A673 (cell line): Measurements from ENCODE around the gene NOPCHAP1. TPM values are rescaled to one million over a fixed set of nuclear protein-coding genes. Genes with fewer than 3 reads are reported as not detected.

ENCODE experiments used
- BruUV-seq: library from RNA; stranded (reverse); fragments of 400-500 nt; replicated peaks from 2 replicates; lab custom pipeline; 2021; lab: Mats Ljungman, UMichigan
- CTCF ChIA-PET: fragments of 300-600 bp; sonication (Branson Sonifier 250); formaldehyde crosslinking; loops from one replicate; lab custom pipeline; 2022; ENCODE audit warnings: antibody characterized with exemption; lab: Charles Lee
- POLR2A ChIA-PET: fragments of 300-600 bp; sonication (Branson Sonifier 250); formaldehyde crosslinking; loops from one replicate; lab custom pipeline; 2022; ENCODE audit warnings: antibody characterized with exemption; ENCODE audit not compliant: low non-redundant PET; lab: Charles Lee
- DNase-seq: peaks from one replicate; pipeline ENCODE4 v3.0.0-alpha.2; 2015; ENCODE audit warnings: low spot score
- H3K27ac ChIP-seq: fragments of 200-600 bp; sonication (generic); 2 replicates; pipeline ENCODE4 v1.5.1; 2016; ENCODE audit warnings: mixed run types, low read depth, mild to moderate bottlenecking, mixed read lengths, antibody characterized with exemption, low read length; ENCODE audit not compliant: poor library complexity, severe bottlenecking
- H3K27me3 ChIP-seq: fragments of 200-600 bp; sonication (generic); replicated peaks from 2 replicates; pipeline ENCODE4 v1.6.1; 2017; ENCODE audit warnings: mixed run types, low read depth, mild to moderate bottlenecking, mixed read lengths, antibody characterized with exemption, low read length; ENCODE audit not compliant: insufficient read depth, poor library complexity
- H3K36me3 ChIP-seq: fragments of 200-600 bp; sonication (generic); 2 replicates; pipeline ENCODE4 v1.6.1; 2016; ENCODE audit warnings: mixed run types, mild to moderate bottlenecking, mixed read lengths, antibody characterized with exemption, low read length; ENCODE audit not compliant: insufficient read depth, poor library complexity, severe bottlenecking
- H3K4me1 ChIP-seq: fragments of 200-600 bp; sonication (generic); 2 replicates; pipeline ENCODE4 v1.6.1; 2017; ENCODE audit warnings: mixed run types, mild to moderate bottlenecking, mixed read lengths, antibody characterized with exemption, low read length; ENCODE audit not compliant: insufficient read depth, poor library complexity, severe bottlenecking
- H3K4me3 ChIP-seq: fragments of 200-600 bp; sonication (generic); 2 replicates; pipeline ENCODE4 v1.5.1; 2016; ENCODE audit warnings: low read depth, mixed run types, mild to moderate bottlenecking, mixed read lengths, low read length; ENCODE audit not compliant: poor library complexity, severe bottlenecking
- H3K9me3 ChIP-seq: fragments of 200-600 bp; sonication (generic); 2 replicates; pipeline ENCODE4 v1.6.1; 2016; ENCODE audit warnings: mixed run types, low read depth, mild to moderate bottlenecking, mixed read lengths, antibody characterized with exemption, low read length; ENCODE audit not compliant: poor library complexity, severe bottlenecking
- EZH2 ChIP-seq: fragments of 200-600 bp; sonication (generic); IDR thresholded peaks from 2 replicates; pipeline ENCODE4 v1.6.1; 2017; ENCODE audit warnings: borderline replicate concordance, low read depth, mild to moderate bottlenecking, mixed read lengths, antibody characterized with exemption, low read length; ENCODE audit not compliant: poor library complexity, severe bottlenecking
- intact Hi-C: fragments of 100-400 bp; cut with micrococcal nuclease; formaldehyde crosslinking; loops from one replicate; pipeline ENCODE4 v1.10.0; 2022; ENCODE audit not compliant: unreplicated experiment
- total RNA-seq: library from RNA; stranded (reverse); gene quantifications from 2 replicates; pipeline ENCODE4 v1.2.3, GENCODE V29; 2021
- TF ChIP-seq, protein P1 (sequence below): fragments of 300-800, 200-600 bp; sonication (generic); conservative IDR thresholded peaks from 2 replicates; pipeline ENCODE4 v1.5.1; 2017; ENCODE audit warnings: low read depth, mild to moderate bottlenecking, antibody characterized with exemption, low read length, moderate library complexity, mixed read lengths

Gene NOPCHAP1
- total RNA-seq, 1 experiment from 2014 or later: 32.5 TPM

DNA sequence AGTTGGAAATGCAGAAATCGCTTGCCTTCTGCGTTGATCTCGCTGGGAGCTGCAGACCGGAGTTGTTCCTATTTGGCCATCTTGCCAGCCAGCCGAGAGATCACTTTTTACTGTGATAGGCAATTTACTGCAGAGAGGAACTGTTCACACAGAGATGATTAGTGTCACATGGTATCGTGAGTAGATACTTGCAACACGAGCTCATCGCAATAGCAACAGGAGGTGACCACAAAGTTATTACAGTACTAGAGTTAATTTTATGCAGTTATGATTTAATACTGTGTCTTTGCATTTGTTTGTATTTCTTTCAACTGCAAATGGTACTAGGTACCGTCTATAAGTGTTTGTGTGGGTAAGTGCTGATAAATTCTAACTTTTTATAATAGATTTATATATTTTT, 27.8 kb downstream of the NOPCHAP1 start:
- ChIA-PET POLR2A (no interaction called here), CTCF (no interaction called here)
- BruUV-seq: no TSS peak
- no peaks in the 10 kb centered on the region for H3K27me3 ChIP-seq
- H3K4me3 ChIP-seq: no peak overlapping the region
- DNase-seq: peak; percentile 45
- no peaks in the 10 kb centered on the region for H3K36me3 ChIP-seq
- TF ChIP-seq, protein P1, sequence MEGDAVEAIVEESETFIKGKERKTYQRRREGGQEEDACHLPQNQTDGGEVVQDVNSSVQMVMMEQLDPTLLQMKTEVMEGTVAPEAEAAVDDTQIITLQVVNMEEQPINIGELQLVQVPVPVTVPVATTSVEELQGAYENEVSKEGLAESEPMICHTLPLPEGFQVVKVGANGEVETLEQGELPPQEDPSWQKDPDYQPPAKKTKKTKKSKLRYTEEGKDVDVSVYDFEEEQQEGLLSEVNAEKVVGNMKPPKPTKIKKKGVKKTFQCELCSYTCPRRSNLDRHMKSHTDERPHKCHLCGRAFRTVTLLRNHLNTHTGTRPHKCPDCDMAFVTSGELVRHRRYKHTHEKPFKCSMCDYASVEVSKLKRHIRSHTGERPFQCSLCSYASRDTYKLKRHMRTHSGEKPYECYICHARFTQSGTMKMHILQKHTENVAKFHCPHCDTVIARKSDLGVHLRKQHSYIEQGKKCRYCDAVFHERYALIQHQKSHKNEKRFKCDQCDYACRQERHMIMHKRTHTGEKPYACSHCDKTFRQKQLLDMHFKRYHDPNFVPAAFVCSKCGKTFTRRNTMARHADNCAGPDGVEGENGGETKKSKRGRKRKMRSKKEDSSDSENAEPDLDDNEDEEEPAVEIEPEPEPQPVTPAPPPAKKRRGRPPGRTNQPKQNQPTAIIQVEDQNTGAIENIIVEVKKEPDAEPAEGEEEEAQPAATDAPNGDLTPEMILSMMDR: no peak
- TF ChIP-seq EZH2: no peak
- H3K9me3 ChIP-seq: no peaks in the 10 kb centered on the region
- H3K27ac ChIP-seq: no peak overlapping the region
- H3K4me1 ChIP-seq: no peaks in the 10 kb centered on the region
- intact Hi-C loops: no loop called here

DNA sequence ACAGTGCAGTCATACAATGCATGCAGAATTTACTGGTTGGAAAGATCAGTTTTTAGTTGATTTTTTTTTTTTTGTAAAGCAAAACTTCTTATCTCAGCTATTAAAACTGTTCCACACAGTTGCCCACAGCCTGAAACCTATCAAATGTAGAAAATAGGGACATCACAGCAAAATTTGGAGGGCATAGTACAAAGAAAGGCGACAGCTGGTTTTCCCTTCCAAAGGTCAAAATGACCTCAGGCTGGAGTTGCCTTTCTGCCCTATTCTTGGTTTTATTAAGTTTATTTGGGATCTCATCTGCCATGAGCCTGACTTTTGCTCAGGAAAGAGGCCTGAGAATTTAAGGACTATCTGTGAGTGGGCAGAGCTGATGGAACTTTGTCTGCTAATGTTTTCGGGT, 28.5 kb downstream of the NOPCHAP1 start:
- BruUV-seq: no TSS peak
- ChIA-PET CTCF (no interaction called here), POLR2A (no interaction called here)
- Histone ChIP-seq H3K27me3 (no peaks in the 10 kb centered on the region), H3K4me1 (no peaks in the 10 kb centered on the region), H3K36me3 (no peaks in the 10 kb centered on the region), H3K4me3 (no peak overlapping the region), H3K9me3 (no peaks in the 10 kb centered on the region), H3K27ac (no peak overlapping the region)
- TF ChIP-seq EZH2: no peak
- TF ChIP-seq, protein P1: no peak
- intact Hi-C loops: no loop called here
- DNase-seq: no peak

DNA sequence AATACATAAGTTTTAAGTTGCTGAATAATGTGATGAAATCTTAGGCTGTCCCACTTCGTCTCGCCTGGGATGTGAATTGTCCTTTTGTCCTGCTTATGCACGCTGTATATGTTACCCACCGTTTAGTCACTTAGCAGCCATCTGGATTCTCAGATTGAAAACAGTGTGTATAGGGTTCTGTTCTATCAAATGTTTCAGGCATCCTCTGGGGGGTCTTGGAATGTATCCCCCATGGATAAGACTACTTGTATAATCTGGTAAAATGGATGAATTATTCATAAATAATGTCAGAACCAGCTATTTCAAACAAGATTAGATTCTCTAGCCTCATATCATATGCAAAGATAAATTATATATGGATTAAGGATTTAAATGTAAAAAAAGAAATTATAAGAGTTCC, 29.4 kb downstream of the NOPCHAP1 start:
- Histone ChIP-seq H3K27me3 (no peaks in the 10 kb centered on the region), H3K9me3 (no peaks in the 10 kb centered on the region), H3K4me1 (no peaks in the 10 kb centered on the region), H3K4me3 (no peak overlapping the region), H3K27ac (no peak overlapping the region), H3K36me3 (no peaks in the 10 kb centered on the region)
- ChIA-PET POLR2A (no interaction called here), CTCF (no interaction called here)
- peak; percentile 25 for DNase-seq
- TF ChIP-seq, protein P1: no peak
- TF ChIP-seq EZH2: no peak
- BruUV-seq: no TSS peak
- intact Hi-C loops: no loop called here
